GM12878 (cell line): ENCODE measurements around the gene SELP. TPM values are rescaled to one million over a fixed set of nuclear protein-coding genes. Genes with fewer than 3 reads are reported as not detected.

Experiments used
- ATAC-seq: fragments of 200-7000 bp; cut with Tn5 transposase; 3 replicates; pipeline ENCODE4 v1.9.1; 2020; ENCODE audit warnings: mild to moderate bottlenecking, moderate library complexity
- BruUV-seq: library from RNA; stranded (reverse); fragments of 400-500 nt; replicated peaks from 2 replicates; lab custom pipeline; 2021; lab: Mats Ljungman, UMichigan
- CTCF ChIA-PET: fragments of 300-600 bp; sonication (Branson Sonifier 250); formaldehyde crosslinking; extraction: SDS; loops from one replicate; lab custom pipeline; 2021; ENCODE audit warnings: inconsistent platforms; lab: Yijun Ruan, JAX
- POLR2A ChIA-PET: fragments of 350-600 bp; formaldehyde crosslinking; extraction: SDS; loops from one replicate; lab custom pipeline; 2021; ENCODE audit warnings: inconsistent platforms; lab: Charles Lee
- RAD21 ChIA-PET: fragments of 300-600 bp; sonication (Branson Sonifier 250); formaldehyde crosslinking; loops from one replicate; lab custom pipeline; 2023; ENCODE audit warnings: antibody characterized with exemption; ENCODE audit not compliant: unreplicated experiment; lab: Charles Lee
- SMC1A ChIA-PET: fragments of 300-600 bp; sonication (Branson Sonifier 250); formaldehyde crosslinking; loops from one replicate; lab custom pipeline; 2023; ENCODE audit not compliant: unreplicated experiment, uncharacterized antibody; lab: Charles Lee
- DNase-seq: peaks from one replicate; pipeline ENCODE4 v3.0.0-alpha.2; 2011; ENCODE audit warnings: low read depth, low spot score
- FAIRE-seq: peaks from 3 replicates; lab custom pipeline; 2011; peaks lifted over from hg19 to GRCh38; lab: Jason Lieb, UNC
- H2AFZ ChIP-seq: 2 replicates; pipeline ENCODE4 v1.6.0; 2011; ENCODE audit warnings: low read depth, low read length, control low read depth; ENCODE audit not compliant: control insufficient read depth
- H3K27ac ChIP-seq: 2 replicates; pipeline ENCODE4 v1.5.1; 2011; ENCODE audit warnings: control low read depth; ENCODE audit not compliant: control insufficient read depth, insufficient read depth
- H3K27me3 ChIP-seq, 2 experiments: replicated peaks in 1 of 2; 2 replicates each; pipeline versions ENCODE4 v1.6.0 to v1.6.1; 2011; ENCODE audit warnings: low read length in 1 of 2; ENCODE audit not compliant: control insufficient read depth in 2 of 2, insufficient read depth in 2 of 2
- H3K36me3 ChIP-seq, 2 experiments: 2 replicates each; pipeline ENCODE4 v1.5.1; 2011; ENCODE audit warnings: low read length in 1 of 2; ENCODE audit not compliant: control insufficient read depth in 2 of 2, insufficient read depth in 2 of 2
- H3K4me1 ChIP-seq: 2 replicates; pipeline ENCODE4 v1.6.1; 2011; ENCODE audit warnings: mild to moderate bottlenecking, low read length, moderate library complexity, mixed read lengths; ENCODE audit not compliant: control insufficient read depth, insufficient read depth
- H3K4me2 ChIP-seq: 2 replicates; pipeline ENCODE4 v1.6.0; 2011; ENCODE audit warnings: control low read depth; ENCODE audit not compliant: control insufficient read depth, insufficient read depth
- H3K4me3 ChIP-seq: fragments of 200-600 bp; sonication (generic); 2 replicates; pipeline ENCODE4 v1.5.1; 2016
- H3K79me2 ChIP-seq: 2 replicates; pipeline ENCODE4 v1.6.0; 2011; ENCODE audit warnings: low read length; ENCODE audit not compliant: control insufficient read depth, insufficient read depth
- H3K9ac ChIP-seq: 2 replicates; pipeline ENCODE4 v1.8.0; 2011; ENCODE audit warnings: low read length, control low read depth, mixed read lengths; ENCODE audit not compliant: control insufficient read depth, insufficient read depth
- H3K9me3 ChIP-seq: replicated peaks from 3 replicates; pipeline ENCODE4 v1.5.1; 2011; ENCODE audit warnings: mild to moderate bottlenecking, low read length; ENCODE audit not compliant: control insufficient read depth, insufficient read depth
- H4K20me1 ChIP-seq: 2 replicates; pipeline ENCODE4 v1.6.0; 2011; ENCODE audit not compliant: control insufficient read depth, insufficient read depth
- CEBPB ChIP-seq, 2 experiments: fragments of 150-350 bp in 1 of 2; IDR thresholded peaks; 2 replicates each; pipeline ENCODE4 v1.6.1; 2012 to 2014; ENCODE audit warnings: low read depth in 2 of 2, low read length in 2 of 2, borderline replicate concordance in 1 of 2, inconsistent platforms in 1 of 2
- NFYA ChIP-seq: IDR thresholded peaks from 2 replicates; pipeline ENCODE4 v1.6.1; 2011; ENCODE audit warnings: low read depth, mild to moderate bottlenecking, low read length, improper control_type of control experiment, borderline replicate concordance
- NR2C1 ChIP-seq: fragments of 450-650 bp; IDR thresholded peaks from 2 replicates; pipeline ENCODE4 v1.6.1; 2017; ENCODE audit warnings: antibody characterized with exemption, mild to moderate bottlenecking, moderate library complexity
- NR2C2 ChIP-seq: IDR thresholded peaks from 2 replicates; pipeline ENCODE4 v1.6.1; 2011; ENCODE audit warnings: borderline replicate concordance, low read depth; ENCODE audit not compliant: control insufficient read depth, insufficient read length
- NRF1 ChIP-seq: conservative IDR thresholded peaks from 2 replicates; pipeline ENCODE4 v1.6.1; 2011; ENCODE audit warnings: mild to moderate bottlenecking, low read depth, low read length, improper control_type of control experiment
- SMAD1 ChIP-seq: fragments of 450-650 bp; IDR thresholded peaks from 2 replicates; pipeline ENCODE4 v1.6.1; 2018; ENCODE audit warnings: mild to moderate bottlenecking, low read depth; ENCODE audit not compliant: partially characterized antibody
- SPI1 ChIP-seq: IDR thresholded peaks from 2 replicates; pipeline ENCODE4 v1.6.1; 2011; ENCODE audit warnings: low read depth, mild to moderate bottlenecking, low read length, moderate library complexity, borderline replicate concordance; ENCODE audit not compliant: insufficient read depth
- ZNF207 ChIP-seq: fragments of 450-650 bp; IDR thresholded peaks from 2 replicates; pipeline ENCODE4 v1.6.1; 2014; ENCODE audit warnings: antibody characterized with exemption, mild to moderate bottlenecking, borderline replicate concordance
- WGBS: methylation state at CpG from one replicate; pipeline ENCODE4 v1.1.6; 2016; ENCODE audit warnings: low lambda C conversion rate; ENCODE audit not compliant: insufficient replicate concordance, insufficient coverage; ENCODE audit errors: missing lambda C conversion rate; 5-methylcytosine and 5-hydroxymethylcytosine counted together
- in situ Hi-C: fragments of 300-500 bp; cut with MboI; formaldehyde crosslinking; loops from 9 replicates; pipeline ENCODE4 v1.14.3; 2018; ENCODE audit warnings: mixed read lengths
- intact Hi-C: fragments of 100-400 bp; cut with micrococcal nuclease; formaldehyde crosslinking; loops from one replicate; pipeline ENCODE4 v1.14.2; 2022; ENCODE audit not compliant: unreplicated experiment
- polyA plus RNA-seq, 11 experiments: library from polyadenylated mRNA; depleted of rRNA in 4 of 11; unstranded in 6 of 11; stranded (reverse) in 5 of 11; fragments of >200 nt; fragmentation: Nextera tagmentation in 4 of 11; fragmentation: Illumina TruSeq in 1 of 11; extraction: Ambion mirVana in 4 of 11; extraction: Trizol in 1 of 11; gene quantifications; 1 replicate in 1 of 11; 2 replicates in 10 of 11; pipeline versions ENCODE4 v1.2.1 to v1.2.3, GENCODE V29; 2011 to 2016; ENCODE audit warnings: inconsistent platforms in 2 of 11, missing spikeins in 2 of 11, low read depth in 1 of 11
- total RNA-seq, 4 experiments: library from RNA; depleted of rRNA in 3 of 4; stranded (reverse); fragments of >200 nt in 3 of 4; fragmentation: Illumina TruSeq in 1 of 4; extraction: Trizol in 1 of 4; gene quantifications; 2 replicates each; pipeline versions ENCODE4 v1.2.1 to v1.2.3, GENCODE V29; 2013 to 2021
- TF ChIP-seq, protein P1 (sequence below): fragments of 450-650 bp; IDR thresholded peaks from 2 replicates; pipeline ENCODE4 v1.6.1; 2017; ENCODE audit warnings: mild to moderate bottlenecking, moderate library complexity
- TF ChIP-seq, protein P2 (sequence below): IDR thresholded peaks from 2 replicates; pipeline ENCODE4 v1.6.1; 2011; ENCODE audit warnings: borderline replicate concordance, low read depth, mild to moderate bottlenecking, moderate library complexity, mixed read lengths, low read length; ENCODE audit not compliant: insufficient read depth; ENCODE audit errors: extremely low read length
- TF ChIP-seq, protein P3 (sequence below): fragments of 450-650 bp; IDR thresholded peaks from 2 replicates; pipeline ENCODE4 v1.6.1; 2014; ENCODE audit warnings: mild to moderate bottlenecking

SELP gene
- total and polyA plus RNA-seq, 10 of the 15 experiments (the other 5 are each of a cell fraction or from before 2014, with no cell fraction given), result 0.04 to 0.23 (median 0.06) TPM; not detected in 7

DNA sequence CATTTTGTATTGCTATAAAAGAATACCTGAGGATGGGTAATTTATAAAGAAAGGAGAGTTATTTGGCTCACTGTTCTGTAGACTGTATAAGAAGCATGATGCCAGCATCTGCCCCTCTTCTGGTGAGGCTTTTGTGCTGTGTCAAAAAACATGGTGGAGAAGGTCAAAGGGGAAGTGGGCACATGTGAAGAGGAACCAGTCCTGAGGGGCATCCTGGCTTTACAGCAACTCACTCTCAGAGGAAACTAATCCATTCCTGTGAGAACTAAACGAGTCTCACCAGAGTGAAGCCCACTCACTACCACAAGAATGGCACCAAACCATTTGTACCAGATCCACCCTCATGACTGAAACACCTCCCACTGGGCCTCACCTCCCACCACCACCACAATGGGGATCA, 18.8 kb upstream of the SELP start:
- H3K9me3 ChIP-seq, result no peaks in the 10 kb centered on the region
- intact Hi-C loops (no loop called here), in situ Hi-C loops (no loop called here)
- no peaks in the 10 kb centered on the region for H3K4me1 ChIP-seq
- no peaks in the 10 kb centered on the region for H4K20me1 ChIP-seq
- H3K4me3 ChIP-seq, result no peak overlapping the region
- POLR2A ChIA-PET, result no interaction called here
- no TSS peak for BruUV-seq
- no peaks in the 10 kb centered on the region for H3K36me3 ChIP-seq
- no peak overlapping the region for H2AFZ ChIP-seq
- RAD21 ChIA-PET, result no interaction called here
- 6% methylated on average over 1 of the region's 1 CpG for WGBS
- H3K27me3 ChIP-seq, result no peaks in the 10 kb centered on the region
- no peak overlapping the region for H3K9ac ChIP-seq
- TF ChIP-seq NR2C1, result 0 out of 2 replicates have a peak, but pooled peaks have one; percentile 20
- TF ChIP-seq SPI1, result peak; percentile 33; the same call in 1 of the 2 replicates
- no peak for TF ChIP-seq NFYA
- H3K27ac ChIP-seq, result no peak overlapping the region
- CTCF ChIA-PET, result no interaction called here
- no peaks in the 10 kb centered on the region for H3K79me2 ChIP-seq
- ATAC-seq (peak; percentile 34; the same call in 1 of the 3 replicates), FAIRE-seq (no peak), DNase-seq (no peak)
- SMC1A ChIA-PET, result no interaction called here
- H3K4me2 ChIP-seq, result no peak overlapping the region

DNA sequence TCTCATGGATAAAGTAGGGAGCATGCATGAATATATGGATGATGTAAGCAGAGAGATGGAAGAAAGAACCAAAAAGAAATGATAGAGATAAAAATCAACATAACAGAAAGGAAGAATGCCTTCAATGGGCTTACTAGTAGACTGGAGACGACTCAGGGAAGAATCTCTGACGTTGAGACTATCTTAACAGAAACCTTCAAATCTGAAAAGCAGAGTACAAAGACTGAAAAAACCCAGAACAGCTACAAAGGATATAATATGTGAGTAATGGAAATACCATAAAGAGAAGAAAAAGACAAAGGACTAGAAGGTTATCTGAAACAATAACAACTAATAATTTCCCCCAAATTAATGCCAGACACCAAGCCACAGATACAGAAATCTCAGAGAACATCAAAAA, 18.3 kb upstream of the SELP start:
- intact Hi-C loops, result no loop called here
- TF ChIP-seq, protein P1, sequence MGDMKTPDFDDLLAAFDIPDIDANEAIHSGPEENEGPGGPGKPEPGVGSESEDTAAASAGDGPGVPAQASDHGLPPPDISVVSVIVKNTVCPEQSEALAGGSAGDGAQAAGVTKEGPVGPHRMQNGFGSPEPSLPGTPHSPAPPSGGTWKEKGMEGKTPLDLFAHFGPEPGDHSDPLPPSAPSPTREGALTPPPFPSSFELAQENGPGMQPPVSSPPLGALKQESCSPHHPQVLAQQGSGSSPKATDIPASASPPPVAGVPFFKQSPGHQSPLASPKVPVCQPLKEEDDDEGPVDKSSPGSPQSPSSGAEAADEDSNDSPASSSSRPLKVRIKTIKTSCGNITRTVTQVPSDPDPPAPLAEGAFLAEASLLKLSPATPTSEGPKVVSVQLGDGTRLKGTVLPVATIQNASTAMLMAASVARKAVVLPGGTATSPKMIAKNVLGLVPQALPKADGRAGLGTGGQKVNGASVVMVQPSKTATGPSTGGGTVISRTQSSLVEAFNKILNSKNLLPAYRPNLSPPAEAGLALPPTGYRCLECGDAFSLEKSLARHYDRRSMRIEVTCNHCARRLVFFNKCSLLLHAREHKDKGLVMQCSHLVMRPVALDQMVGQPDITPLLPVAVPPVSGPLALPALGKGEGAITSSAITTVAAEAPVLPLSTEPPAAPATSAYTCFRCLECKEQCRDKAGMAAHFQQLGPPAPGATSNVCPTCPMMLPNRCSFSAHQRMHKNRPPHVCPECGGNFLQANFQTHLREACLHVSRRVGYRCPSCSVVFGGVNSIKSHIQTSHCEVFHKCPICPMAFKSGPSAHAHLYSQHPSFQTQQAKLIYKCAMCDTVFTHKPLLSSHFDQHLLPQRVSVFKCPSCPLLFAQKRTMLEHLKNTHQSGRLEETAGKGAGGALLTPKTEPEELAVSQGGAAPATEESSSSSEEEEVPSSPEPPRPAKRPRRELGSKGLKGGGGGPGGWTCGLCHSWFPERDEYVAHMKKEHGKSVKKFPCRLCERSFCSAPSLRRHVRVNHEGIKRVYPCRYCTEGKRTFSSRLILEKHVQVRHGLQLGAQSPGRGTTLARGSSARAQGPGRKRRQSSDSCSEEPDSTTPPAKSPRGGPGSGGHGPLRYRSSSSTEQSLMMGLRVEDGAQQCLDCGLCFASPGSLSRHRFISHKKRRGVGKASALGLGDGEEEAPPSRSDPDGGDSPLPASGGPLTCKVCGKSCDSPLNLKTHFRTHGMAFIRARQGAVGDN, result no peak
- no peak for TF ChIP-seq NRF1
- TF ChIP-seq ZNF207, result no peak
- TF ChIP-seq CEBPB (IDR thresholded peaks at IDR 0.05; ENCODE audit: borderline replicate concordance in 1 of 2, low read depth in 2 of 2, low read length in 2 of 2), result no peak
- TF ChIP-seq, protein P2, sequence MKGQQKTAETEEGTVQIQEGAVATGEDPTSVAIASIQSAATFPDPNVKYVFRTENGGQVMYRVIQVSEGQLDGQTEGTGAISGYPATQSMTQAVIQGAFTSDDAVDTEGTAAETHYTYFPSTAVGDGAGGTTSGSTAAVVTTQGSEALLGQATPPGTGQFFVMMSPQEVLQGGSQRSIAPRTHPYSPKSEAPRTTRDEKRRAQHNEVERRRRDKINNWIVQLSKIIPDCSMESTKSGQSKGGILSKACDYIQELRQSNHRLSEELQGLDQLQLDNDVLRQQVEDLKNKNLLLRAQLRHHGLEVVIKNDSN, result no peak
- no peak for TF ChIP-seq SMAD1
- TF ChIP-seq NR2C2, result no peak
- TF ChIP-seq, protein P3, sequence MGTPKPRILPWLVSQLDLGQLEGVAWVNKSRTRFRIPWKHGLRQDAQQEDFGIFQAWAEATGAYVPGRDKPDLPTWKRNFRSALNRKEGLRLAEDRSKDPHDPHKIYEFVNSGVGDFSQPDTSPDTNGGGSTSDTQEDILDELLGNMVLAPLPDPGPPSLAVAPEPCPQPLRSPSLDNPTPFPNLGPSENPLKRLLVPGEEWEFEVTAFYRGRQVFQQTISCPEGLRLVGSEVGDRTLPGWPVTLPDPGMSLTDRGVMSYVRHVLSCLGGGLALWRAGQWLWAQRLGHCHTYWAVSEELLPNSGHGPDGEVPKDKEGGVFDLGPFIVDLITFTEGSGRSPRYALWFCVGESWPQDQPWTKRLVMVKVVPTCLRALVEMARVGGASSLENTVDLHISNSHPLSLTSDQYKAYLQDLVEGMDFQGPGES, result no peak

More for the DNA sequence above, 18.3 kb upstream of the SELP start:
- H2AFZ ChIP-seq, result no peak overlapping the region
- WGBS, result 91% methylated on average over 2 of the region's 2 CpGs
- ChIA-PET POLR2A (no interaction called here), SMC1A (no interaction called here), CTCF (no interaction called here), RAD21 (no interaction called here)
- DNase-seq (no peak), FAIRE-seq (no peak), ATAC-seq (no peak)
- no peak overlapping the region for H3K27ac ChIP-seq
- in situ Hi-C loops, result no loop called here
- no peaks in the 10 kb centered on the region for H3K27me3 ChIP-seq
- no peaks in the 10 kb centered on the region for H3K4me1 ChIP-seq
- no peak overlapping the region for H3K4me2 ChIP-seq
- BruUV-seq, result no TSS peak
- no peaks in the 10 kb centered on the region for H3K79me2 ChIP-seq
- H3K9ac ChIP-seq, result no peak overlapping the region
- H3K4me3 ChIP-seq, result no peak overlapping the region
- no peaks in the 10 kb centered on the region for H3K9me3 ChIP-seq
- no peaks in the 10 kb centered on the region for H3K36me3 ChIP-seq
- H4K20me1 ChIP-seq, result no peaks in the 10 kb centered on the region
